B cell (primary cell): ENCODE results near the gene LRP2. TPM values are rescaled to one million over a fixed set of nuclear protein-coding genes. Genes with fewer than 3 reads are reported as not detected.

Experiments
- ATAC-seq: fragments of 200-7000 bp; cut with Tn5 transposase; one replicate; pipeline ENCODE4 v1.10.0; 2021; ENCODE audit warnings: low read depth, mild to moderate bottlenecking, moderate number of reproducible peaks, moderate library complexity
- CTCF ChIA-PET: fragments of 350-600 bp; sonication (Branson Sonifier 250); formaldehyde crosslinking; loops from one replicate; lab custom pipeline; 2021; ENCODE audit warnings: antibody characterized with exemption, inconsistent platforms; lab: Charles Lee
- POLR2A ChIA-PET: fragments of 350-600 bp; sonication (Branson Sonifier 250); formaldehyde crosslinking; loops from one replicate; lab custom pipeline; 2021; ENCODE audit warnings: antibody characterized with exemption; lab: Charles Lee
- DNase-seq: peaks from one replicate; pipeline ENCODE4 v3.0.0; 2013
- H2AFZ ChIP-seq: 2 replicates; pipeline ENCODE4 v1.6.1; 2012; ENCODE audit warnings: mild to moderate bottlenecking, low read depth, low read length; ENCODE audit not compliant: insufficient read depth, poor library complexity, severe bottlenecking
- H3K27ac ChIP-seq, 2 donors: 1 replicate in 1 of 2; 2 replicates in 1 of 2; pipeline ENCODE4 v1.5.1; 2012 to 2013; ENCODE audit warnings: low read length in 2 of 2, mild to moderate bottlenecking in 2 of 2, moderate library complexity in 1 of 2
- H3K27me3 ChIP-seq, 4 experiments: fragments of 200-600 bp in 1 of 4; sonication (generic) in 1 of 4; replicated peaks in 1 of 4; 1 replicate in 2 of 4; 2 replicates in 2 of 4; pipeline versions ENCODE4 v1.6.1 to v1.7.0; 2013 to 2016; ENCODE audit warnings: low read length in 3 of 4, mild to moderate bottlenecking in 2 of 4, mixed read lengths in 1 of 4, moderate library complexity in 1 of 4; ENCODE audit not compliant: insufficient read depth in 4 of 4, control insufficient read depth in 3 of 4; ENCODE audit errors: control extremely low read depth in 1 of 4
- H3K36me3 ChIP-seq, 2 experiments: replicated peaks in 1 of 2; 1 replicate in 1 of 2; 2 replicates in 1 of 2; pipeline versions ENCODE4 v1.6.1 to v1.7.1; 2013; ENCODE audit warnings: low read length in 1 of 2; ENCODE audit not compliant: insufficient read depth in 2 of 2, control insufficient read depth in 1 of 2; ENCODE audit errors: control extremely low read depth in 1 of 2, extremely low read depth in 1 of 2
- H3K4me1 ChIP-seq, 2 donors: fragments of 200-600 bp in 1 of 2; sonication (generic) in 1 of 2; 1 replicate in 1 of 2; 2 replicates in 1 of 2; pipeline versions ENCODE4 v1.5.1 to v1.6.1; 2013 to 2017; ENCODE audit warnings: low read length in 2 of 2; ENCODE audit not compliant: control insufficient read depth in 2 of 2, insufficient read depth in 2 of 2
- H3K4me2 ChIP-seq: replicated peaks from 2 replicates; pipeline ENCODE3; 2012; ENCODE audit warnings: mild to moderate bottlenecking, low read depth, low read length; ENCODE audit not compliant: poor library complexity, severe bottlenecking
- H3K4me3 ChIP-seq, 5 experiments: fragments of 200-600 bp in 1 of 5; sonication (generic) in 1 of 5; 1 replicate in 3 of 5; 2 replicates in 2 of 5; pipeline versions ENCODE4 v1.5.1 to v1.7.0; 2011 to 2016; ENCODE audit warnings: low read length in 4 of 5, mild to moderate bottlenecking in 4 of 5, low read depth in 2 of 5, control low read depth in 1 of 5, moderate library complexity in 1 of 5; ENCODE audit not compliant: insufficient read depth in 1 of 5; ENCODE audit errors: control extremely low read depth in 1 of 5, extremely low read depth in 1 of 5
- H3K79me2 ChIP-seq: fragments of 200-600 bp; sonication (generic); one replicate; pipeline ENCODE4 v1.6.0; 2016; ENCODE audit warnings: low read length; ENCODE audit not compliant: control insufficient read depth, insufficient read depth
- H3K9ac ChIP-seq: fragments of 200-600 bp; sonication (generic); 2 replicates; pipeline ENCODE4 v1.6.1; 2017; ENCODE audit warnings: mild to moderate bottlenecking, low read length, moderate library complexity
- H3K9me3 ChIP-seq, 3 donors: one replicate each; pipeline versions ENCODE4 v1.6.1 to v1.7.1; 2013; ENCODE audit warnings: low read length in 2 of 3; ENCODE audit not compliant: control insufficient read depth in 2 of 3, insufficient read depth in 1 of 3; ENCODE audit errors: control extremely low read depth in 1 of 3
- H4K20me1 ChIP-seq: 2 replicates; pipeline ENCODE4 v1.6.0; 2012; ENCODE audit warnings: mild to moderate bottlenecking, low read length; ENCODE audit not compliant: insufficient read depth, control insufficient read depth, poor library complexity, severe bottlenecking
- H3K27ac Mint-ChIP-seq: one replicate; pipeline ENCODE4 v1.8.0; 2021; ENCODE audit warnings: mixed read lengths
- H3K27me3 Mint-ChIP-seq: one replicate; pipeline ENCODE4 v1.8.0; 2021; ENCODE audit warnings: mixed read lengths
- H3K4me1 Mint-ChIP-seq: one replicate; pipeline ENCODE4 v1.8.0; 2021; ENCODE audit warnings: mixed read lengths
- H3K4me3 Mint-ChIP-seq: one replicate; pipeline ENCODE4 v1.8.0; 2021; ENCODE audit warnings: mixed read lengths
- H3K9me3 Mint-ChIP-seq: one replicate; pipeline ENCODE4 v1.8.0; 2022; ENCODE audit warnings: mixed read lengths; ENCODE audit not compliant: insufficient read depth
- EZH2 ChIP-seq: IDR thresholded peaks from 2 replicates; pipeline ENCODE4 v1.6.1; 2012; ENCODE audit warnings: borderline replicate concordance, low read depth, mild to moderate bottlenecking, moderate library complexity, low read length; ENCODE audit not compliant: insufficient read depth, poor library complexity, severe bottlenecking
- WGBS: methylation state at CpG from one replicate; pipeline ENCODE4 v1.1.5; 2013; ENCODE audit warnings: missing lambda C conversion rate; ENCODE audit not compliant: insufficient coverage; 5-methylcytosine and 5-hydroxymethylcytosine counted together
- intact Hi-C: fragments of 100-400 bp; cut with micrococcal nuclease; formaldehyde crosslinking; loops from one replicate; pipeline ENCODE4 v1.10.0; 2022
- polyA plus RNA-seq: library from polyadenylated mRNA; depleted of rRNA; stranded (reverse); fragments of >200 nt; gene quantifications from 2 replicates; pipeline ENCODE4 v1.2.3, GENCODE V29; 2012
- total RNA-seq, 2 donors: library from RNA; stranded (reverse); fragments of 120-200 nt in 1 of 2; gene quantifications; 1 replicate in 1 of 2; 2 replicates in 1 of 2; pipeline versions ENCODE4 v1.2.3 to v1.2.4, GENCODE V29; 2013 to 2022
- TF ChIP-seq, protein P1 (sequence below): fragments of 200-600 bp; IDR thresholded peaks from one replicate; pipeline ENCODE4 v1.8.0; 2022; ENCODE audit warnings: antibody characterized with exemption, mild to moderate bottlenecking

LRP2 gene
- total and polyA plus RNA-seq, 2 donors (not counting 1 experiment from before 2014, with no cell fraction given), result not detected

DNA sequence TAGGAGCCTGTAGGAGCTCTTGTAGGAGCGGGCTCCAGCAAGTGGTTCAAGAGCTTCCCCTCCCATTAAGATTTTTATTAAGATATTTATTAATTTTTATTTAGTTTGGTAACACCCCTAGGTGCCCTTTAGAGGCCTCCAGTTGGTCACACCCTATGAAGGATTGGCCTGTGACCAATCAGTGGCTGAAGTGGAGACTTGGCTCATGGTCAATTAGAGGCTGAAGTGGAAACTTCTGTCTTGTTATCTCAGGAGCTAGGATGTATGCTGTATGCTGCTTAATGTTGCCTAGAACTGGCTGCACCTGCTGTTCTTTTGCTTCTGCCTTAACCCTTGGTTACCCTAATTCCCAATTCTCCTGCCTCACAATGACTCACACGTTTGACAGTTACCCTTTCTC is 244.3 kb downstream of the LRP2 start:
- POLR2A ChIA-PET, result no interaction called here
- no peak for ATAC-seq
- no peak overlapping the region for H3K27ac ChIP-seq
- no peaks in the 10 kb centered on the region for H3K36me3 ChIP-seq
- H3K27me3 ChIP-seq, result peaks cover 0 to 11% (median 7%) of the 10 kb centered on the region in 4 experiments
- no peaks in the 10 kb centered on the region for H3K4me1 ChIP-seq
- TF ChIP-seq, protein P1, sequence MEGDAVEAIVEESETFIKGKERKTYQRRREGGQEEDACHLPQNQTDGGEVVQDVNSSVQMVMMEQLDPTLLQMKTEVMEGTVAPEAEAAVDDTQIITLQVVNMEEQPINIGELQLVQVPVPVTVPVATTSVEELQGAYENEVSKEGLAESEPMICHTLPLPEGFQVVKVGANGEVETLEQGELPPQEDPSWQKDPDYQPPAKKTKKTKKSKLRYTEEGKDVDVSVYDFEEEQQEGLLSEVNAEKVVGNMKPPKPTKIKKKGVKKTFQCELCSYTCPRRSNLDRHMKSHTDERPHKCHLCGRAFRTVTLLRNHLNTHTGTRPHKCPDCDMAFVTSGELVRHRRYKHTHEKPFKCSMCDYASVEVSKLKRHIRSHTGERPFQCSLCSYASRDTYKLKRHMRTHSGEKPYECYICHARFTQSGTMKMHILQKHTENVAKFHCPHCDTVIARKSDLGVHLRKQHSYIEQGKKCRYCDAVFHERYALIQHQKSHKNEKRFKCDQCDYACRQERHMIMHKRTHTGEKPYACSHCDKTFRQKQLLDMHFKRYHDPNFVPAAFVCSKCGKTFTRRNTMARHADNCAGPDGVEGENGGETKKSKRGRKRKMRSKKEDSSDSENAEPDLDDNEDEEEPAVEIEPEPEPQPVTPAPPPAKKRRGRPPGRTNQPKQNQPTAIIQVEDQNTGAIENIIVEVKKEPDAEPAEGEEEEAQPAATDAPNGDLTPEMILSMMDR, result no peak
- TF ChIP-seq EZH2, result no peak
- CTCF ChIA-PET, result interaction anchor here (1.0 to 1.4 kb wide), 2 partner anchors 9 to 23 kb away, joined by 4 to 5 read pairs; no protein-coding TSS in a partner anchor
- no peak overlapping the region for H3K9ac ChIP-seq
- H3K4me3 ChIP-seq, result no peak overlapping the region
- H2AFZ ChIP-seq, result no peak overlapping the region
- no peak for DNase-seq
- Mint-ChIP-seq H3K9me3 (peaks cover 4% of the 10 kb centered on the region), H3K27me3 (peaks cover 7% of the 10 kb centered on the region), H3K4me3 (no peak overlapping the region), H3K27ac (no peak overlapping the region), H3K4me1 (no peaks in the 10 kb centered on the region)
- 67% methylated on average over 1 of the region's 2 CpGs for WGBS
- no peaks in the 10 kb centered on the region for H3K79me2 ChIP-seq
- H4K20me1 ChIP-seq, result no peaks in the 10 kb centered on the region
- H3K9me3 ChIP-seq, result no peaks in the 10 kb centered on the region
- intact Hi-C loops, result no loop called here
- H3K4me2 ChIP-seq, result no peak overlapping the region

GRCh38 chr2:169116993-169117392 is 245.3 kb downstream of the LRP2 start:
- Mint-ChIP-seq H3K9me3 (peaks cover 4% of the 10 kb centered on the region), H3K4me3 (no peak overlapping the region), H3K4me1 (no peaks in the 10 kb centered on the region), H3K27ac (no peak overlapping the region), H3K27me3 (peaks cover 3% of the 10 kb centered on the region)
- no peak overlapping the region for H3K9ac ChIP-seq
- no peak overlapping the region for H3K4me3 ChIP-seq
- H3K4me2 ChIP-seq, result no peak overlapping the region
- no peak overlapping the region for H3K27ac ChIP-seq
- intact Hi-C loops, result no loop called here
- TF ChIP-seq, protein P1, result no peak
- no peak for TF ChIP-seq EZH2
- no peaks in the 10 kb centered on the region for H3K79me2 ChIP-seq
- H3K36me3 ChIP-seq, result no peaks in the 10 kb centered on the region
- CTCF ChIA-PET, result interaction anchor here (1.0 to 1.4 kb wide), 2 partner anchors 8 to 15 kb away, joined by 3 to 5 read pairs; no protein-coding TSS in a partner anchor
- no peaks in the 10 kb centered on the region for H3K9me3 ChIP-seq
- H3K27me3 ChIP-seq, result peaks cover 0 to 11% (median 7%) of the 10 kb centered on the region in 4 experiments
- ATAC-seq, result no peak
- POLR2A ChIA-PET, result no interaction called here
- H4K20me1 ChIP-seq, result no peaks in the 10 kb centered on the region
- H2AFZ ChIP-seq, result no peak overlapping the region
- H3K4me1 ChIP-seq, result no peaks in the 10 kb centered on the region
- DNase-seq, result no peak
